K562 (cell line): ENCODE measurements around the gene TRIM68. TPM values are rescaled to one million over a fixed set of nuclear protein-coding genes. Genes with fewer than 3 reads are reported as not detected.
A peak's percentile ranks its signal among the peaks of the same experiment; 100 is the strongest.

Experiments used
- ATAC-seq: fragments of 200-7000 bp; cut with Tn5 transposase; 3 replicates; pipeline ENCODE4 v1.9.1; 2020; ENCODE audit warnings: moderate library complexity
- BruUV-seq: library from RNA; stranded (reverse); fragments of 400-500 nt; replicated peaks from 2 replicates; lab custom pipeline; 2021; lab: Mats Ljungman, UMichigan
- CTCF ChIA-PET: fragments of 300-600 bp; formaldehyde crosslinking; extraction: SDS; loops from one replicate; lab custom pipeline; 2021; ENCODE audit warnings: low intra/inter-chr PET ratio; lab: Yijun Ruan, JAX
- POLR2A ChIA-PET: fragments of 300-600, 350-650 bp; sonication (Branson Sonifier 250); formaldehyde crosslinking; extraction: SDS; loops from one replicate; lab custom pipeline; 2021; ENCODE audit warnings: antibody characterized with exemption, inconsistent platforms; lab: Yijun Ruan, JAX
- DNase-seq, 4 experiments: peaks; one replicate each; pipeline versions ENCODE4 v3.0.0 to v3.0.0-alpha.2; 2011 to 2018; ENCODE audit warnings: low spot score in 3 of 4, mixed read lengths in 3 of 4; ENCODE audit errors: extremely low read depth in 1 of 4
- FAIRE-seq: peaks from 2 replicates; lab custom pipeline; 2011; peaks lifted over from hg19 to GRCh38; lab: Jason Lieb, UNC
- H2AFZ ChIP-seq: 2 replicates; pipeline ENCODE4 v1.6.0; 2011; ENCODE audit warnings: low read depth, low read length, control low read depth, inconsistent platforms
- H3K27ac ChIP-seq: fragments of 200-600 bp; 3 replicates; pipeline ENCODE4 v1.8.0; 2011; ENCODE audit warnings: low read depth, mild to moderate bottlenecking, control low read depth, inconsistent platforms, low read length, moderate library complexity, mixed read lengths; ENCODE audit errors: extremely low read depth
- H3K27me3 ChIP-seq, 2 experiments: fragments of 300-600 bp in 1 of 2; 2 replicates in 1 of 2; 3 replicates in 1 of 2; pipeline versions ENCODE4 v1.6.0 to v1.8.0; 2011; ENCODE audit warnings: inconsistent platforms in 2 of 2, low read length in 2 of 2, mild to moderate bottlenecking in 1 of 2, mixed read lengths in 1 of 2, moderate library complexity in 1 of 2; ENCODE audit not compliant: control insufficient read depth in 2 of 2, insufficient read depth in 2 of 2
- H3K36me3 ChIP-seq: fragments of 300-600 bp; 3 replicates; pipeline ENCODE4 v1.8.0; 2011; ENCODE audit warnings: mild to moderate bottlenecking, low read length, inconsistent platforms; ENCODE audit not compliant: control insufficient read depth, insufficient read depth
- H3K4me1 ChIP-seq, 2 experiments: fragments of 200-600 bp in 1 of 2; replicated peaks in 1 of 2; 2 replicates in 1 of 2; 3 replicates in 1 of 2; pipeline versions ENCODE4 v1.5.1 to v1.8.0; 2011; ENCODE audit warnings: inconsistent platforms in 2 of 2, low read length in 2 of 2, mild to moderate bottlenecking in 1 of 2, mixed read lengths in 1 of 2, moderate library complexity in 1 of 2; ENCODE audit not compliant: control insufficient read depth in 2 of 2, insufficient read depth in 2 of 2
- H3K4me2 ChIP-seq: 2 replicates; pipeline ENCODE4 v1.6.1; 2011; ENCODE audit warnings: low read length, control low read depth, inconsistent platforms, mixed read lengths; ENCODE audit not compliant: insufficient read depth
- H3K4me3 ChIP-seq: fragments of 200-600 bp; sonication (generic), shearing (Covaris generic); 2 replicates; pipeline ENCODE4 v1.5.1; 2016; ENCODE audit warnings: control low read depth, inconsistent platforms
- H3K79me2 ChIP-seq: fragments of 200-600 bp; 3 replicates; pipeline ENCODE4 v1.8.0; 2011; ENCODE audit warnings: low read length, inconsistent platforms; ENCODE audit not compliant: control insufficient read depth, insufficient read depth
- H3K9ac ChIP-seq, 2 experiments: 2 replicates each; pipeline versions ENCODE4 v1.6.0 to v1.6.1; 2011; ENCODE audit warnings: low read depth in 2 of 2, low read length in 2 of 2, control low read depth in 1 of 2, inconsistent platforms in 1 of 2, mild to moderate bottlenecking in 1 of 2, mixed read lengths in 1 of 2; ENCODE audit not compliant: insufficient read depth in 1 of 2
- H3K9me1 ChIP-seq: one replicate; pipeline ENCODE4 v1.6.0; 2011; ENCODE audit warnings: inconsistent platforms, mild to moderate bottlenecking, low read length, moderate library complexity; ENCODE audit not compliant: control insufficient read depth, insufficient read depth
- H3K9me3 ChIP-seq: replicated peaks from 2 replicates; pipeline ENCODE4 v1.5.1; 2011; ENCODE audit warnings: low read depth, low read length, inconsistent platforms; ENCODE audit not compliant: control insufficient read depth, insufficient read depth
- H4K20me1 ChIP-seq: replicated peaks from 2 replicates; pipeline ENCODE4 v1.6.1; 2011; ENCODE audit warnings: low read length, inconsistent platforms, mixed read lengths; ENCODE audit not compliant: control insufficient read depth, insufficient read depth
- POLR2H ChIP-seq: IDR thresholded peaks from 2 replicates; pipeline ENCODE4 v1.6.1; 2016; ENCODE audit warnings: missing genetic modification characterization, low read depth, mild to moderate bottlenecking, control low read depth, missing compliant biosample characterization, moderate library complexity
- POU5F1 ChIP-seq: fragments of 150-350 bp; IDR thresholded peaks from 2 replicates; pipeline ENCODE4 v1.6.1; 2014; ENCODE audit warnings: borderline replicate concordance, low read length, low read depth, mild to moderate bottlenecking; ENCODE audit not compliant: partially characterized antibody
- RAD21 ChIP-seq, 2 experiments: fragments of 250-450 bp in 1 of 2; fragments of 450-650 bp in 1 of 2; sonication (Bioruptor Pico) in 1 of 2; formaldehyde crosslinking in 1 of 2; IDR thresholded peaks in 1 of 2; conservative IDR thresholded peaks in 1 of 2; 2 replicates each; pipeline versions ENCODE4 v1.4.0 to v1.8.0; 2020 to 2022; ENCODE audit warnings: mild to moderate bottlenecking in 2 of 2, moderate library complexity in 1 of 2
- ZBTB8A ChIP-seq: fragments of 450-650 bp; IDR thresholded peaks from 2 replicates; pipeline ENCODE4 v1.6.1; 2018; ENCODE audit warnings: mild to moderate bottlenecking, moderate library complexity; ENCODE audit not compliant: partially characterized antibody
- WGBS: fragments of 100-300 bp; shearing (Covaris generic); methylation state at CpG from one replicate; pipeline ENCODE4 v1.1.6; 2016; ENCODE audit warnings: low coverage, mixed read lengths; ENCODE audit not compliant: insufficient coverage; ENCODE audit errors: missing lambda C conversion rate; 5-methylcytosine and 5-hydroxymethylcytosine counted together
- in situ Hi-C: fragments of 300-500 bp; cut with MboI; formaldehyde crosslinking; loops from 4 replicates; pipeline ENCODE4 v1.15.0; 2018; ENCODE audit warnings: inconsistent platforms, mixed read lengths
- intact Hi-C: fragments of 100-400 bp; cut with micrococcal nuclease; formaldehyde crosslinking; loops from 2 replicates; pipeline ENCODE4 v1.14.2; 2022
- polyA plus RNA-seq, 8 experiments: library from polyadenylated mRNA; depleted of rRNA in 4 of 8; stranded (reverse) in 5 of 8; unstranded in 3 of 8; fragments of >200 nt; fragmentation: Nextera tagmentation in 2 of 8; fragmentation: Illumina TruSeq in 1 of 8; extraction: Ambion mirVana in 2 of 8; extraction: Trizol in 1 of 8; gene quantifications; 2 replicates each; pipeline versions ENCODE4 v1.2.1 to v1.2.3, GENCODE V29; 2011 to 2014; ENCODE audit warnings: inconsistent platforms in 1 of 8, missing spikeins in 1 of 8
- total RNA-seq, 7 experiments: library from RNA; depleted of rRNA in 6 of 7; stranded (reverse); fragments of >200 nt in 6 of 7; fragmentation: Illumina TruSeq in 2 of 7; extraction: Trizol in 2 of 7; gene quantifications; 2 replicates each; pipeline versions ENCODE4 v1.2.1 to v1.2.3, GENCODE V29; 2011 to 2021; ENCODE audit warnings: low replicate concordance in 1 of 7
- TF ChIP-seq, protein P1 (sequence below), 2 experiments: IDR thresholded peaks; 2 replicates each; pipeline ENCODE4 v1.6.1; 2012; ENCODE audit warnings: improper control_type of control experiment in 2 of 2, low read depth in 2 of 2, low read length in 2 of 2, borderline replicate concordance in 1 of 2
- TF ChIP-seq, protein P2 (sequence below), 3 experiments: IDR thresholded peaks in 2 of 3; conservative IDR thresholded peaks in 1 of 3; 2 replicates each; pipeline ENCODE4 v1.5.1; 2011 to 2012; ENCODE audit warnings: low read length in 3 of 3, mild to moderate bottlenecking in 3 of 3, control low read depth in 2 of 3, improper control_type of control experiment in 1 of 3, inconsistent platforms in 1 of 3, low read depth in 1 of 3, mixed read lengths in 1 of 3, moderate library complexity in 1 of 3; ENCODE audit not compliant: insufficient read depth in 2 of 3
- TF ChIP-seq, protein P3 (sequence below): sonication (generic); formaldehyde crosslinking; IDR thresholded peaks from 2 replicates; pipeline ENCODE4 v1.8.0; 2022; ENCODE audit warnings: missing genetic modification reagents, mild to moderate bottlenecking, borderline replicate concordance
- TF ChIP-seq, protein P4 (sequence below): fragments of 250-450 bp; sonication (Bioruptor Pico); IDR thresholded peaks from 2 replicates; pipeline ENCODE4 v1.5.0; 2021

TRIM68 gene
- total and polyA plus RNA-seq, 9 of the 15 experiments (the other 6 are each of a cell fraction or from before 2014, with no cell fraction given), result 5.2 to 10.9 (median 7.9) TPM

DNA sequence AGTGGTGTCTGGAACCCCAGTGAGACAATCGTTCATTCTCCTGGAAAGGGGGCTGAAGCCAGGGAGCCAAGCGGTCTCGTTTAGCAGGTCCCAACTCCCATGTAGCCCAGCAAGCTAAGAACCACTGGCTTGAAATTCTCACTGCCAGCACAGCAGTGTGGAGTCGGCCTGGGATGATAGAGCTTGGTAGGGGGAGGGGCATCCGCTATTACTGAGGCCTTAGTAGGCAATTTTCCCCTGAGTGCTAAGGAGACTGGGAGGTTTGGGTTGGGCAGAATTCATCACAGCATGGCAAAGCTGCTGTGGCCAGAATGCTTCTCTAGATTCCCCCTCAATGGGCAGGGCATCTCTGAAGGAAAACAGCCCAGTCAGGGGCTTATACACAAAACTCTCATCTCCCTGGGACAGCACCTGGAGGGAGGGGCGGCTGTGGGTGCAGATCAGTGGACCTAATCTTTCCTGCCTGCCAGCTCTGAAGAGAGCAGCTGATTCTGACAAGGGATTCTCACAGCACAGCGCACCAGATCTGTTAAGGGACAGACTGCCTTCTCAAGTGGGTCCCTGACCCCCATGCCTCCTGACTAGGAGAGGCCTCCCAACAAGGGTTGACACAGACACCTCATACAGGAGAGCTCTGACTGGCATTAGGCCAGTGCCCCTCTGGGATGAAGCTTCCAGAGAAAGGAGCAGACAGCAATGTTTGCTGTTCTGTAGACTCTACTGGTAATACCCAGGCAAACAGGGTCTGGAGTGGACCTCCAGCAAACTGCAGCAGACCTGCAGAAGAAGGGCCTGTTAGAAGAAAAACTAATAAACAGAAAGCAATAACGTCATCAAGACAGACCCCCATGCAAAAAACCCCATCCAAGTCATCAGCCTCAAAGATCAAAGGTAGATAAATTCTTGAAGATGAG, 48.2 kb downstream of the TRIM68 start (continued):
- TF ChIP-seq, protein P1, sequence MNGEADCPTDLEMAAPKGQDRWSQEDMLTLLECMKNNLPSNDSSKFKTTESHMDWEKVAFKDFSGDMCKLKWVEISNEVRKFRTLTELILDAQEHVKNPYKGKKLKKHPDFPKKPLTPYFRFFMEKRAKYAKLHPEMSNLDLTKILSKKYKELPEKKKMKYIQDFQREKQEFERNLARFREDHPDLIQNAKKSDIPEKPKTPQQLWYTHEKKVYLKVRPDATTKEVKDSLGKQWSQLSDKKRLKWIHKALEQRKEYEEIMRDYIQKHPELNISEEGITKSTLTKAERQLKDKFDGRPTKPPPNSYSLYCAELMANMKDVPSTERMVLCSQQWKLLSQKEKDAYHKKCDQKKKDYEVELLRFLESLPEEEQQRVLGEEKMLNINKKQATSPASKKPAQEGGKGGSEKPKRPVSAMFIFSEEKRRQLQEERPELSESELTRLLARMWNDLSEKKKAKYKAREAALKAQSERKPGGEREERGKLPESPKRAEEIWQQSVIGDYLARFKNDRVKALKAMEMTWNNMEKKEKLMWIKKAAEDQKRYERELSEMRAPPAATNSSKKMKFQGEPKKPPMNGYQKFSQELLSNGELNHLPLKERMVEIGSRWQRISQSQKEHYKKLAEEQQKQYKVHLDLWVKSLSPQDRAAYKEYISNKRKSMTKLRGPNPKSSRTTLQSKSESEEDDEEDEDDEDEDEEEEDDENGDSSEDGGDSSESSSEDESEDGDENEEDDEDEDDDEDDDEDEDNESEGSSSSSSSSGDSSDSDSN (IDR thresholded peaks at IDR 0.05; ENCODE audit: borderline replicate concordance in 1 of 2, low read depth in 2 of 2, low read length in 2 of 2), result no peak
- no peak for TF ChIP-seq POU5F1
- TF ChIP-seq POLR2H (tag), result no peak
- no peak for TF ChIP-seq ZBTB8A

DNA sequence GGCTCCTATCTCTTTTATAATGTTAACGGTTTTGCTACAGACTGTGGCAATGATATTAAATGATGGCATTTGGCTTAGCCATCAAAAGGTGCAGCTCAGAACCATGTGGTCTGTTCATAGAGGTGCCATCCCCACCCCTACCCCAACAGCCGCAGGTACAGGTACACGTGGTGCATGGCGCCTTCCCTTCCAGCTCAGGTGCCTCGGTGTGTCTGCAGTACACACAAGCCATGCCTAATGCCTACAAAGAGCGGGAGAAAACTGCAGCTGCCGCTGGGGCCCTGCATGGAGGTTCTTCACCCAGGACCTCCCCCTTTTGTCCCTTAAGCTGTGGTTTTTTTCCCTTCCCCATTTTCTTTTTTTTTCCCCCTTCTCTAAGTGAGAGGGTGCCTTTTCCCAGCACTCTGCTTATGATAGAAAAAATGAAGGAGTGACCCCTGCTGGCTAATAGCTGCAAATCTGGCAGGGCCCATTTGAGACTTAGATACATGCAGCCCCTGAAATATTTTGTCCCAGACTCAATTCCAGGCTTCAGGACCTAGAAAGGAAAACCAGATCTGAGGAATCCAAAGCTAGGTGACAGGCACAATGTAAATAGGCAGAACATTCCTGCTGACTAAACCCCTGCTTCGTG, 56.6 kb downstream of the TRIM68 start:
- POLR2A ChIA-PET, result interaction anchor here (0.5 to 0.7 kb wide), 3 partner anchors 10 to 1544 kb away, joined by 3 to 4 read pairs (median 4); no protein-coding TSS in a partner anchor
- in situ Hi-C loops (no loop called here), intact Hi-C loops (no loop called here)
- Histone ChIP-seq H3K9me1 (no peaks in the 10 kb centered on the region), H3K9me3 (no peaks in the 10 kb centered on the region), H4K20me1 (no peaks in the 10 kb centered on the region), H3K4me2 (no peak overlapping the region), H3K79me2 (no peaks in the 10 kb centered on the region), H3K36me3 (no peaks in the 10 kb centered on the region), H3K4me1 (peaks cover 0 to 3% of the 10 kb centered on the region in 2 experiments; a peak in 1 of 5 replicates), H2AFZ (no peak overlapping the region), H3K4me3 (no peak overlapping the region)
- CTCF ChIA-PET, result interaction anchor here (0.6 to 1.0 kb wide), 3 partner anchors 13 to 364 kb away, joined by 3 to 4 read pairs (median 3); no protein-coding TSS in a partner anchor
- 4% methylated on average over 8 of the region's 8 CpGs for WGBS
- ATAC-seq (peak; percentile 73), DNase-seq (peak; percentile 16 to 47 (median 30)), FAIRE-seq (peak; percentile 76)
- TF ChIP-seq, protein P2, sequence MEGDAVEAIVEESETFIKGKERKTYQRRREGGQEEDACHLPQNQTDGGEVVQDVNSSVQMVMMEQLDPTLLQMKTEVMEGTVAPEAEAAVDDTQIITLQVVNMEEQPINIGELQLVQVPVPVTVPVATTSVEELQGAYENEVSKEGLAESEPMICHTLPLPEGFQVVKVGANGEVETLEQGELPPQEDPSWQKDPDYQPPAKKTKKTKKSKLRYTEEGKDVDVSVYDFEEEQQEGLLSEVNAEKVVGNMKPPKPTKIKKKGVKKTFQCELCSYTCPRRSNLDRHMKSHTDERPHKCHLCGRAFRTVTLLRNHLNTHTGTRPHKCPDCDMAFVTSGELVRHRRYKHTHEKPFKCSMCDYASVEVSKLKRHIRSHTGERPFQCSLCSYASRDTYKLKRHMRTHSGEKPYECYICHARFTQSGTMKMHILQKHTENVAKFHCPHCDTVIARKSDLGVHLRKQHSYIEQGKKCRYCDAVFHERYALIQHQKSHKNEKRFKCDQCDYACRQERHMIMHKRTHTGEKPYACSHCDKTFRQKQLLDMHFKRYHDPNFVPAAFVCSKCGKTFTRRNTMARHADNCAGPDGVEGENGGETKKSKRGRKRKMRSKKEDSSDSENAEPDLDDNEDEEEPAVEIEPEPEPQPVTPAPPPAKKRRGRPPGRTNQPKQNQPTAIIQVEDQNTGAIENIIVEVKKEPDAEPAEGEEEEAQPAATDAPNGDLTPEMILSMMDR (IDR thresholded peaks at IDR 0.05 in 2 of 3, conservative IDR thresholded peaks at IDR 0.05 in 1 of 3; ENCODE audit: insufficient read depth in 2 of 3, low read depth in 1 of 3, low read length in 3 of 3), result peak in 2 of 3 experiments; percentile 57; a peak in 4 of 6 replicates
- TF ChIP-seq, protein P3, sequence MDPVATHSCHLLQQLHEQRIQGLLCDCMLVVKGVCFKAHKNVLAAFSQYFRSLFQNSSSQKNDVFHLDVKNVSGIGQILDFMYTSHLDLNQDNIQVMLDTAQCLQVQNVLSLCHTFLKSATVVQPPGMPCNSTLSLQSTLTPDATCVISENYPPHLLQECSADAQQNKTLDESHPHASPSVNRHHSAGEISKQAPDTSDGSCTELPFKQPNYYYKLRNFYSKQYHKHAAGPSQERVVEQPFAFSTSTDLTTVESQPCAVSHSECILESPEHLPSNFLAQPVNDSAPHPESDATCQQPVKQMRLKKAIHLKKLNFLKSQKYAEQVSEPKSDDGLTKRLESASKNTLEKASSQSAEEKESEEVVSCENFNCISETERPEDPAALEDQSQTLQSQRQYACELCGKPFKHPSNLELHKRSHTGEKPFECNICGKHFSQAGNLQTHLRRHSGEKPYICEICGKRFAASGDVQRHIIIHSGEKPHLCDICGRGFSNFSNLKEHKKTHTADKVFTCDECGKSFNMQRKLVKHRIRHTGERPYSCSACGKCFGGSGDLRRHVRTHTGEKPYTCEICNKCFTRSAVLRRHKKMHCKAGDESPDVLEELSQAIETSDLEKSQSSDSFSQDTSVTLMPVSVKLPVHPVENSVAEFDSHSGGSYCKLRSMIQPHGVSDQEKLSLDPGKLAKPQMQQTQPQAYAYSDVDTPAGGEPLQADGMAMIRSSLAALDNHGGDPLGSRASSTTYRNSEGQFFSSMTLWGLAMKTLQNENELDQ (CRISPR knock-in tag), result no peak
- TF ChIP-seq RAD21 (CRISPR knock-in tag; conservative IDR thresholded peaks at IDR 0.05 in 1 of 2, IDR thresholded peaks at IDR 0.05 in 1 of 2), result peak in 1 of 2 experiments; percentile 46; a peak in 2 of 4 replicates
- TF ChIP-seq, protein P4, sequence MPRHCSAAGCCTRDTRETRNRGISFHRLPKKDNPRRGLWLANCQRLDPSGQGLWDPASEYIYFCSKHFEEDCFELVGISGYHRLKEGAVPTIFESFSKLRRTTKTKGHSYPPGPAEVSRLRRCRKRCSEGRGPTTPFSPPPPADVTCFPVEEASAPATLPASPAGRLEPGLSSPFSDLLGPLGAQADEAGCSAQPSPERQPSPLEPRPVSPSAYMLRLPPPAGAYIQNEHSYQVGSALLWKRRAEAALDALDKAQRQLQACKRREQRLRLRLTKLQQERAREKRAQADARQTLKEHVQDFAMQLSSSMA (CRISPR knock-in tag), result no peak
- TF ChIP-seq, all 486 proteins: peak for 2
- H3K27me3 ChIP-seq, result no peaks in the 10 kb centered on the region
- no TSS peak for BruUV-seq
- H3K9ac ChIP-seq, result no peak overlapping the region
- no peak overlapping the region for H3K27ac ChIP-seq
